ENCODE data around the gene HSFX2. TPM values are rescaled to one million over a fixed set of nuclear protein-coding genes. Genes with fewer than 3 reads are reported as not detected.

Gene HSFX2
- total RNA-seq, 1 experiment from 2014 or later, result 0.96 TPM

Other genes with a start within 250 kb of the HSFX2 start
- gene IDS, start 90.0 kb downstream of the HSFX2 start, total RNA-seq (2014; rRNA removed; shearing (Covaris generic)), result 37.1 and 38.1 TPM in 2 replicates
- gene EOLA1, start 54.3 kb downstream of the HSFX2 start, total RNA-seq (2014; rRNA removed; shearing (Covaris generic)), result 11.3 and 13.5 TPM in 2 replicates
- gene HSFX3, start 45.4 kb downstream of the HSFX2 start, total RNA-seq (2014; rRNA removed; shearing (Covaris generic)), result not detected in 2 replicates
- gene MAGEA9B, start 7.9 kb downstream of the HSFX2 start, total RNA-seq (2014; rRNA removed; shearing (Covaris generic)), result not detected in 2 replicates
- gene TMEM185A, start 36.5 kb upstream of the HSFX2 start, total RNA-seq (2014; rRNA removed; shearing (Covaris generic)), result 10.7 and 12.7 TPM in 2 replicates
- 23.4 and 23.6 TPM in 2 replicates for gene MAGEA11, start 116.7 kb upstream of the HSFX2 start, total RNA-seq (2014; rRNA removed; shearing (Covaris generic))
- 0.20 and 0.36 TPM in 2 replicates for gene HSFX1, start 178.8 kb upstream of the HSFX2 start, total RNA-seq (2014; rRNA removed; shearing (Covaris generic))
- gene MAGEA9, start 186.6 kb upstream of the HSFX2 start, total RNA-seq (2014; rRNA removed; shearing (Covaris generic)), result not detected in 2 replicates

Data from RPMI7951 (cell line).